Endothelial cell of umbilical vein (primary cell): ENCODE measurements around the gene TMEM132A. TPM values are rescaled to one million over a fixed set of nuclear protein-coding genes. Genes with fewer than 3 reads are reported as not detected.

Source experiments
- BruUV-seq: library from RNA; stranded (reverse); fragments of 400-500 nt; replicated peaks from 2 replicates; lab custom pipeline; 2021; lab: Mats Ljungman, UMichigan
- CTCF ChIA-PET: fragments of 300-600, 350-600 bp; sonication (Branson Sonifier 250); formaldehyde crosslinking; loops from one replicate; lab custom pipeline; 2021; ENCODE audit warnings: antibody characterized with exemption, inconsistent platforms; lab: Charles Lee
- POLR2A ChIA-PET: fragments of 300-600, 350-600 bp; sonication (Branson Sonifier 250); formaldehyde crosslinking; loops from one replicate; lab custom pipeline; 2021; ENCODE audit warnings: antibody characterized with exemption, inconsistent platforms; lab: Charles Lee
- DNase-seq: peaks from one replicate; pipeline ENCODE4 v3.0.0-alpha.2; 2011; ENCODE audit warnings: low read depth, low spot score
- FAIRE-seq: peaks from 2 replicates; lab custom pipeline; 2011; peaks lifted over from hg19 to GRCh38; lab: Jason Lieb, UNC
- H2AFZ ChIP-seq: 2 replicates; pipeline ENCODE4 v1.6.0; 2012; ENCODE audit warnings: low read depth, low read length, control low read depth, inconsistent platforms
- H3K27ac ChIP-seq: 2 replicates; pipeline ENCODE4 v1.5.1; 2011; ENCODE audit warnings: low read depth, mild to moderate bottlenecking, control low read depth, low read length, moderate library complexity; ENCODE audit not compliant: insufficient read depth
- H3K27me3 ChIP-seq, 2 experiments: 2 replicates each; pipeline versions ENCODE4 v1.6.0 to v1.6.1; 2011; ENCODE audit warnings: low read length in 2 of 2, mixed read lengths in 1 of 2; ENCODE audit not compliant: control insufficient read depth in 2 of 2, insufficient read depth in 2 of 2
- H3K36me3 ChIP-seq, 2 experiments: 2 replicates in 1 of 2; 3 replicates in 1 of 2; pipeline ENCODE4 v1.5.1; 2011; ENCODE audit warnings: low read length in 2 of 2, mild to moderate bottlenecking in 1 of 2, moderate library complexity in 1 of 2; ENCODE audit not compliant: control insufficient read depth in 2 of 2, insufficient read depth in 2 of 2; ENCODE audit errors: extremely low read depth in 1 of 2
- H3K4me1 ChIP-seq: 3 replicates; pipeline ENCODE4 v1.5.1; 2011; ENCODE audit warnings: mild to moderate bottlenecking, low read length; ENCODE audit not compliant: control insufficient read depth, insufficient read depth; ENCODE audit errors: extremely low read depth
- H3K4me2 ChIP-seq: 2 replicates; pipeline ENCODE4 v1.6.1; 2011; ENCODE audit warnings: low read length, control low read depth, mixed read lengths; ENCODE audit not compliant: insufficient read depth
- H3K4me3 ChIP-seq, 3 experiments: fragments of 200-600 bp in 1 of 3; sonication (generic), shearing (Covaris generic) in 1 of 3; replicated peaks in 1 of 3; 2 replicates each; pipeline ENCODE4 v1.5.1; 2011 to 2016; ENCODE audit warnings: control low read depth in 3 of 3, low read length in 3 of 3, mild to moderate bottlenecking in 2 of 3, inconsistent platforms in 1 of 3, low read depth in 1 of 3, moderate library complexity in 1 of 3; ENCODE audit not compliant: insufficient read depth in 1 of 3
- H3K79me2 ChIP-seq: 2 replicates; pipeline ENCODE4 v1.6.0; 2012; ENCODE audit warnings: low read length, inconsistent platforms; ENCODE audit not compliant: control insufficient read depth, insufficient read depth
- H3K9ac ChIP-seq: replicated peaks from 2 replicates; pipeline ENCODE3; 2011; ENCODE audit warnings: low read length, control low read depth; ENCODE audit not compliant: insufficient read depth; ENCODE audit errors: extremely low read depth
- H3K9me1 ChIP-seq: replicated peaks from 3 replicates; pipeline ENCODE4 v1.6.0; 2011; ENCODE audit warnings: mild to moderate bottlenecking, low read length; ENCODE audit not compliant: control insufficient read depth, insufficient read depth; ENCODE audit errors: extremely low read depth
- H3K9me3 ChIP-seq: replicated peaks from 2 replicates; pipeline ENCODE4 v1.5.1; 2012; ENCODE audit warnings: low read length, inconsistent platforms; ENCODE audit not compliant: control insufficient read depth, insufficient read depth
- H4K20me1 ChIP-seq: replicated peaks from 2 replicates; pipeline ENCODE3; 2011; ENCODE audit warnings: mild to moderate bottlenecking, low read length; ENCODE audit not compliant: control insufficient read depth, insufficient read depth; ENCODE audit errors: extremely low read depth
- EZH2 ChIP-seq: IDR thresholded peaks from 2 replicates; pipeline ENCODE4 v1.6.1; 2012; ENCODE audit warnings: borderline replicate concordance, low read depth, mild to moderate bottlenecking, moderate library complexity, low read length, inconsistent platforms; ENCODE audit not compliant: severe bottlenecking
- FOS ChIP-seq: IDR thresholded peaks from 2 replicates; pipeline ENCODE4 v1.6.1; 2011; ENCODE audit warnings: mild to moderate bottlenecking, low read length, moderate library complexity, borderline replicate concordance; ENCODE audit not compliant: insufficient read depth
- GATA2 ChIP-seq: IDR thresholded peaks from 2 replicates; pipeline ENCODE4 v1.7.0; 2011; ENCODE audit warnings: low read depth, mild to moderate bottlenecking, moderate library complexity, mixed read lengths, low read length; ENCODE audit not compliant: insufficient read length, insufficient read depth
- JUN ChIP-seq: IDR thresholded peaks from 2 replicates; pipeline ENCODE4 v1.6.1; 2011; ENCODE audit warnings: borderline replicate concordance, low read depth; ENCODE audit not compliant: insufficient read length, insufficient read depth
- MYC ChIP-seq: IDR thresholded peaks from one replicate; pipeline ENCODE4 v1.6.1; 2011; ENCODE audit warnings: mild to moderate bottlenecking, low read depth, low read length
- POLR2A ChIP-seq: IDR thresholded peaks from 2 replicates; pipeline ENCODE4 v1.6.1; 2012; ENCODE audit warnings: low read depth, mild to moderate bottlenecking, control low read depth, low read length
- POLR2AphosphoS5 ChIP-seq: IDR thresholded peaks from 2 replicates; pipeline ENCODE4 v1.6.1; 2012; ENCODE audit warnings: low read depth, mild to moderate bottlenecking, control low read depth, low read length, moderate library complexity; ENCODE audit not compliant: insufficient read depth
- dilution Hi-C: fragments of 300-500 bp; cut with MboI; formaldehyde crosslinking; loops from one replicate; pipeline ENCODE4 v1.15.0; 2019; ENCODE audit warnings: low sequenced_read_pairs; ENCODE audit not compliant: extremely low pct_ligation_motif_present
- intact Hi-C: fragments of 100-400 bp; cut with micrococcal nuclease; formaldehyde crosslinking; loops from one replicate; pipeline ENCODE4 v1.10.0; 2022
- polyA plus RNA-seq, 4 experiments: library from polyadenylated mRNA; depleted of rRNA in 3 of 4; stranded (reverse) in 3 of 4; unstranded in 1 of 4; fragments of >200 nt; gene quantifications; 2 replicates each; pipeline versions ENCODE4 v1.2.1 to v1.2.3, GENCODE V29; 2011 to 2012; ENCODE audit warnings: missing spikeins in 1 of 4
- total RNA-seq: library from RNA; stranded (reverse); gene quantifications from 2 replicates; pipeline ENCODE4 v1.2.3, GENCODE V29; 2021
- TF ChIP-seq, protein P1 (sequence below): IDR thresholded peaks from 2 replicates; pipeline ENCODE4 v1.6.1; 2011; ENCODE audit not compliant: insufficient read depth, insufficient read length
- TF ChIP-seq, protein P2 (sequence below), 2 donors: IDR thresholded peaks; 1 replicate in 1 of 2; 2 replicates in 1 of 2; pipeline ENCODE4 v1.5.1; 2011; ENCODE audit warnings: low read length in 2 of 2, mild to moderate bottlenecking in 2 of 2, moderate library complexity in 2 of 2, control low read depth in 1 of 2, inconsistent platforms in 1 of 2, low read depth in 1 of 2; ENCODE audit not compliant: insufficient read depth in 1 of 2; ENCODE audit errors: extremely low read depth in 1 of 2

Gene TMEM132A
- total and polyA plus RNA-seq, 2 donors (not counting 3 experiments of a cell fraction or from before 2014, with no cell fraction given): 74.3 to 106 TPM

DNA sequence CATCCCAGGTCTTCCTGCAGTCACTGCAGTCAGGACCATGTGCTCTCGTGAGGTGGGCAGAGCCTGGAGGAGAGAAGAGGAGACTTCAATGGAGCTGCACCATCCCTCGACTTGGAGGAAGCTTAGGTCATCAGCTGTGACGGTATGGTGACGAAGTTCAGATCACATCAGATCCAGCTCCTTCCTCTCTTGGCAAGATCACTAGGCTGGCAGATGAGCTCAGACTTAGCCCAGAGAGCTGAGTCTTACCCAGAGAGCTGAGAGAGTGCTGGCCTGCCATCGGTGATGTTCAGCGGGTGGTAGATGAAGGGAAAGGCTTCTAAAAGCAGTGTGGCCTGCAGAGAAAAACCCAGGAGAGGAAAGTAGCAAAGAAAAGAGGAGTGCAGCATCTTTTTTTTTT is 29.5 kb downstream of the TMEM132A start:
- no peak overlapping the region for H3K27ac ChIP-seq
- FAIRE-seq (peak; percentile 71), DNase-seq (peak; percentile 29)
- H3K36me3 ChIP-seq: no peaks in the 10 kb centered on the region
- H2AFZ ChIP-seq: no peak overlapping the region
- H3K4me2 ChIP-seq: no peak overlapping the region
- POLR2A ChIA-PET: interaction anchor here (0.8 kb wide), 1 partner anchor 17 kb away, joined by 5 read pairs; no protein-coding TSS in a partner anchor
- no peak overlapping the region for H3K4me3 ChIP-seq
- CTCF ChIA-PET: interaction anchor here (1.0 to 2.0 kb wide), 5 partner anchors 8 to 176 kb away, joined by 3 to 8 read pairs (median 5); no protein-coding TSS in a partner anchor
- no peaks in the 10 kb centered on the region for H3K9me1 ChIP-seq
- no peaks in the 10 kb centered on the region for H3K79me2 ChIP-seq
- peaks cover 2 to 13% of the 10 kb centered on the region in 2 experiments for H3K27me3 ChIP-seq
- peaks cover 10% of the 10 kb centered on the region for H3K4me1 ChIP-seq
- no peak for TF ChIP-seq FOS
- TF ChIP-seq, protein P1, sequence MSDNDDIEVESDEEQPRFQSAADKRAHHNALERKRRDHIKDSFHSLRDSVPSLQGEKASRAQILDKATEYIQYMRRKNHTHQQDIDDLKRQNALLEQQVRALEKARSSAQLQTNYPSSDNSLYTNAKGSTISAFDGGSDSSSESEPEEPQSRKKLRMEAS: no peak
- no peak for TF ChIP-seq EZH2
- TF ChIP-seq GATA2: no peak
- no peaks in the 10 kb centered on the region for H4K20me1 ChIP-seq
- dilution Hi-C loops (no loop called here), intact Hi-C loops (no loop called here)
- no TSS peak for BruUV-seq
- H3K9ac ChIP-seq: no peak overlapping the region
- no peaks in the 10 kb centered on the region for H3K9me3 ChIP-seq

DNA sequence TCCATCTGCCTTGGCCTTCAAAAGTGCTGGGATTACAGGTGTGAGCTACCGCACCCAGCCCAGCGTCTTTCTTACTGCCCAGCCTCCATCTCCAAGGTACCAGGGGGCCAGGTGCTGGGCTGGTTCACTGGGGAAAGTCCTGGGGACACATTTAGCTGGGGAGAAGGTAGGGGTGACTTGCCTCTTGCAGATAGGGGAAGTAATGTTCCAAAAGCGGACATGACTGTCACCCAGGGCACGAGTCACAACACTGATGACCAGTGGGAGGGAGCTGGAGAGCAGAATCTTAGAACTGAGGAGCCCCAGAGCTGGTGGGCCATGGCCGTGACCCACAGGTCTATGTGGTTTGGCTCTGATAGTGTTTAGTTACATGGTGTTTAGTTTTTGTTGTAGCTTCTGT is 30.2 kb downstream of the TMEM132A start:
- H3K9ac ChIP-seq: no peak overlapping the region

More for the DNA sequence above, 30.2 kb downstream of the TMEM132A start:
- ChIA-PET POLR2A (no interaction called here), CTCF (interaction anchor here (1.0 to 2.0 kb wide), 5 partner anchors 9 to 176 kb away, joined by 3 to 8 read pairs (median 5); no protein-coding TSS in a partner anchor)
- dilution Hi-C loops (no loop called here), intact Hi-C loops (no loop called here)
- Histone ChIP-seq H3K4me3 (no peak overlapping the region), H4K20me1 (no peaks in the 10 kb centered on the region), H3K4me1 (peaks cover 10% of the 10 kb centered on the region), H3K9me1 (no peaks in the 10 kb centered on the region), H3K9me3 (no peaks in the 10 kb centered on the region), H2AFZ (no peak overlapping the region), H3K27me3 (peaks cover 2 to 13% of the 10 kb centered on the region in 2 experiments), H3K4me2 (no peak overlapping the region), H3K27ac (no peak overlapping the region), H3K79me2 (no peaks in the 10 kb centered on the region), H3K36me3 (no peaks in the 10 kb centered on the region)
- BruUV-seq: no TSS peak
- DNase-seq (no peak), FAIRE-seq (no peak)
- TF ChIP-seq MYC (no peak), JUN (no peak), GATA2 (no peak), FOS (no peak), POLR2AphosphoS5 (no peak), EZH2 (no peak), POLR2A (no peak)
- TF ChIP-seq, protein P1: no peak
- TF ChIP-seq, protein P2, sequence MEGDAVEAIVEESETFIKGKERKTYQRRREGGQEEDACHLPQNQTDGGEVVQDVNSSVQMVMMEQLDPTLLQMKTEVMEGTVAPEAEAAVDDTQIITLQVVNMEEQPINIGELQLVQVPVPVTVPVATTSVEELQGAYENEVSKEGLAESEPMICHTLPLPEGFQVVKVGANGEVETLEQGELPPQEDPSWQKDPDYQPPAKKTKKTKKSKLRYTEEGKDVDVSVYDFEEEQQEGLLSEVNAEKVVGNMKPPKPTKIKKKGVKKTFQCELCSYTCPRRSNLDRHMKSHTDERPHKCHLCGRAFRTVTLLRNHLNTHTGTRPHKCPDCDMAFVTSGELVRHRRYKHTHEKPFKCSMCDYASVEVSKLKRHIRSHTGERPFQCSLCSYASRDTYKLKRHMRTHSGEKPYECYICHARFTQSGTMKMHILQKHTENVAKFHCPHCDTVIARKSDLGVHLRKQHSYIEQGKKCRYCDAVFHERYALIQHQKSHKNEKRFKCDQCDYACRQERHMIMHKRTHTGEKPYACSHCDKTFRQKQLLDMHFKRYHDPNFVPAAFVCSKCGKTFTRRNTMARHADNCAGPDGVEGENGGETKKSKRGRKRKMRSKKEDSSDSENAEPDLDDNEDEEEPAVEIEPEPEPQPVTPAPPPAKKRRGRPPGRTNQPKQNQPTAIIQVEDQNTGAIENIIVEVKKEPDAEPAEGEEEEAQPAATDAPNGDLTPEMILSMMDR (IDR thresholded peaks at IDR 0.05; ENCODE audit: extremely low read depth in 1 of 2, insufficient read depth in 1 of 2, low read depth in 1 of 2, low read length in 2 of 2): no peak
